ENCODE data around the gene SCP2.

Gene SCP2

GRCh38 chr1:53075761-53076163, 148.7 kb downstream of the SCP2 start:
- H3K9me3 ChIP-seq (ENCODE audit: low read length) = no peaks in the 10 kb centered on the region
- TF ChIP-seq, protein P1, sequence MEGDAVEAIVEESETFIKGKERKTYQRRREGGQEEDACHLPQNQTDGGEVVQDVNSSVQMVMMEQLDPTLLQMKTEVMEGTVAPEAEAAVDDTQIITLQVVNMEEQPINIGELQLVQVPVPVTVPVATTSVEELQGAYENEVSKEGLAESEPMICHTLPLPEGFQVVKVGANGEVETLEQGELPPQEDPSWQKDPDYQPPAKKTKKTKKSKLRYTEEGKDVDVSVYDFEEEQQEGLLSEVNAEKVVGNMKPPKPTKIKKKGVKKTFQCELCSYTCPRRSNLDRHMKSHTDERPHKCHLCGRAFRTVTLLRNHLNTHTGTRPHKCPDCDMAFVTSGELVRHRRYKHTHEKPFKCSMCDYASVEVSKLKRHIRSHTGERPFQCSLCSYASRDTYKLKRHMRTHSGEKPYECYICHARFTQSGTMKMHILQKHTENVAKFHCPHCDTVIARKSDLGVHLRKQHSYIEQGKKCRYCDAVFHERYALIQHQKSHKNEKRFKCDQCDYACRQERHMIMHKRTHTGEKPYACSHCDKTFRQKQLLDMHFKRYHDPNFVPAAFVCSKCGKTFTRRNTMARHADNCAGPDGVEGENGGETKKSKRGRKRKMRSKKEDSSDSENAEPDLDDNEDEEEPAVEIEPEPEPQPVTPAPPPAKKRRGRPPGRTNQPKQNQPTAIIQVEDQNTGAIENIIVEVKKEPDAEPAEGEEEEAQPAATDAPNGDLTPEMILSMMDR (IDR thresholded peaks at IDR 0.05; ENCODE audit: low read length) = no peak
- no peak for TF ChIP-seq EZH2 (IDR thresholded peaks at IDR 0.05; ENCODE audit: borderline replicate concordance, low read length)
- H2AFZ ChIP-seq (ENCODE audit: low read length) = no peak overlapping the region
- no peaks in the 10 kb centered on the region for H3F3A ChIP-seq (ENCODE audit: insufficient read depth, low read length)
- H3K4me3 ChIP-seq (ENCODE audit: low read depth, low read length, poor library complexity, severe bottlenecking) = no peak overlapping the region
- no peaks in the 10 kb centered on the region for H3K4me1 ChIP-seq (ENCODE audit: insufficient read depth, low read length, severe bottlenecking)
- H3K36me3 ChIP-seq (ENCODE audit: insufficient read depth, low read length) = no peaks in the 10 kb centered on the region
- H4K20me1 ChIP-seq (ENCODE audit: insufficient read depth, low read length) = no peaks in the 10 kb centered on the region
- H3K9ac ChIP-seq (ENCODE audit: low read length) = no peak overlapping the region
- H3K27me3 ChIP-seq (ENCODE audit: insufficient read depth, low read length) = peaks cover under 1% of the 10 kb centered on the region
- H3K9me2 ChIP-seq (ENCODE audit: low read depth, low read length) = no peaks in the 10 kb centered on the region
- H3K27ac ChIP-seq (ENCODE audit: low read depth, low read length, poor library complexity, severe bottlenecking) = no peak overlapping the region
- H3K79me2 ChIP-seq (ENCODE audit: insufficient read depth, low read length) = no peaks in the 10 kb centered on the region
- no peak overlapping the region for H3K4me2 ChIP-seq (ENCODE audit: low read length)

- no peaks in the 10 kb centered on the region for H4K20me1 ChIP-seq (ENCODE audit: insufficient read depth, low read length)
- no peaks in the 10 kb centered on the region for H3F3A ChIP-seq (ENCODE audit: insufficient read depth, low read length)
- peaks cover 4% of the 10 kb centered on the region for H3K27me3 ChIP-seq (ENCODE audit: insufficient read depth, low read length)
- no peaks in the 10 kb centered on the region for H3K36me3 ChIP-seq (ENCODE audit: insufficient read depth, low read length)
- H3K9me2 ChIP-seq (ENCODE audit: low read depth, low read length) = no peaks in the 10 kb centered on the region
- no peaks in the 10 kb centered on the region for H3K4me1 ChIP-seq (ENCODE audit: insufficient read depth, low read length, severe bottlenecking)
- H3K9me3 ChIP-seq (ENCODE audit: low read length) = no peaks in the 10 kb centered on the region
- H3K79me2 ChIP-seq (ENCODE audit: insufficient read depth, low read length) = no peaks in the 10 kb centered on the region
- H2AFZ ChIP-seq (ENCODE audit: low read length) = no peak overlapping the region
- no peak overlapping the region for H3K27ac ChIP-seq (ENCODE audit: low read depth, low read length, poor library complexity, severe bottlenecking)
- H3K4me2 ChIP-seq (ENCODE audit: low read length) = no peak overlapping the region
- H3K4me3 ChIP-seq (ENCODE audit: low read depth, low read length, poor library complexity, severe bottlenecking) = no peak overlapping the region
- H3K9ac ChIP-seq (ENCODE audit: low read length) = no peak overlapping the region
- no peak for TF ChIP-seq EZH2 (IDR thresholded peaks at IDR 0.05; ENCODE audit: borderline replicate concordance, low read length)
- TF ChIP-seq, protein P1 (IDR thresholded peaks at IDR 0.05; ENCODE audit: low read length) = no peak
These were observed 149.1 kb downstream of the SCP2 start for GRCh38 chr1:53076165-53076564.

DNA sequence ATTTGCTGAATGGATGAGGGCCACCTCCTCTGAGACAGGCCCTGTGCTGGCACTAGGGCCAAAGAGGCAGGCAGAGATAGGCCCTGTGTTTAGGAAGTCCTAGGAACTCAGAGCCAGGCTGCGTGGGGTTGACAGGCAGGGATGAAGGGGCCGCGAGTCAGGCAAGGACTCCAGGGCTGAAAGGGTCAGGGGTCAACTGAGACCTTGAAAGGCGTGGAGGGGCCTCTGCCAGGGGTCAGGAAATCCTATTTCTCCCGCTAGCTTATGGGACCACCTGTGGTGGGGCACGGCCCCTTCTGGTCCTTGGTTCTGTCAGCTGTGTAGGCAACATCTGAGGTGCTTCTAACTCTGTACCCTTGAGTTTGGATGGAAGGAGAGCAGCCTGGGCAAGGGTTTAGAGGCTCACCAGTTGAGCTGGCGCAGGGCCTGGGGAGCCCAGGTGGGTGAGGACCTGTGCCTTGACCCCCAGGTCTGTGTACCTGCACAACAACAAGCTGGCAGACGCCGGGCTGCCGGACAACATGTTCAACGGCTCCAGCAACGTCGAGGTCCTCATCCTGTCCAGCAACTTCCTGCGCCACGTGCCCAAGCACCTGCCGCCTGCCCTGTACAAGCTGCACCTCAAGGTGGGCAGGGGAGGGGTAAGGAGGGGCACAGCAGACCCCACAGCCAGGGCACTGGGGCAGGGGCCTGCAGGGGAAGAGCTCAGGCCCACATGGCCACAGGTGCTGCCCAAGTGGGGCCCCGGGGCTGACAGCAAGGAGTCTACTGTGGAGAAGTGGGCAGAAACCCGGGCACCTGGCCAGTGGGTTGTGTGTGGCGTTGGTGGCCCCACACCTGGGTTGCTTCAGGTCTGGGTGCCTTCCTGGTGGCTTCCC, 149.9 kb downstream of the SCP2 start:
- Histone ChIP-seq H3K36me3 (ENCODE audit: insufficient read depth, low read length) (no peaks in the 10 kb centered on the region), H4K20me1 (ENCODE audit: insufficient read depth, low read length) (no peaks in the 10 kb centered on the region), H3K4me3 (ENCODE audit: low read depth, low read length, poor library complexity, severe bottlenecking) (no peak overlapping the region), H3K9me2 (ENCODE audit: low read depth, low read length) (no peaks in the 10 kb centered on the region), H3K27ac (ENCODE audit: low read depth, low read length, poor library complexity, severe bottlenecking) (no peak overlapping the region), H3K9ac (ENCODE audit: low read length) (no peak overlapping the region), H3K27me3 (ENCODE audit: insufficient read depth, low read length) (peaks cover 4% of the 10 kb centered on the region), H3K79me2 (ENCODE audit: insufficient read depth, low read length) (no peaks in the 10 kb centered on the region), H2AFZ (ENCODE audit: low read length) (no peak overlapping the region), H3K9me3 (ENCODE audit: low read length) (no peaks in the 10 kb centered on the region), H3F3A (ENCODE audit: insufficient read depth, low read length) (no peaks in the 10 kb centered on the region), H3K4me1 (ENCODE audit: insufficient read depth, low read length, severe bottlenecking) (no peaks in the 10 kb centered on the region), H3K4me2 (ENCODE audit: low read length) (no peak overlapping the region)
- no peak for TF ChIP-seq EZH2 (IDR thresholded peaks at IDR 0.05; ENCODE audit: borderline replicate concordance, low read length)
- TF ChIP-seq, protein P1 (IDR thresholded peaks at IDR 0.05; ENCODE audit: low read length) = no peak
